H1 (cell line): ENCODE results near the gene CBARP. TPM values are rescaled to one million over a fixed set of nuclear protein-coding genes. Genes with fewer than 3 reads are reported as not detected.

Experiments used
- ATF2 ChIP-seq: IDR thresholded peaks from 2 replicates; pipeline ENCODE4 v1.6.1; 2012; ENCODE audit warnings: low read length, inconsistent platforms
- BRCA1 ChIP-seq: IDR thresholded peaks from 2 replicates; pipeline ENCODE4 v1.6.1; 2012; ENCODE audit warnings: low read depth, low read length, improper control_type of control experiment
- EGR1 ChIP-seq: IDR thresholded peaks from 2 replicates; pipeline ENCODE4 v1.6.1; 2011; ENCODE audit warnings: low read depth, low read length, borderline replicate concordance
- FOSL1 ChIP-seq: IDR thresholded peaks from 2 replicates; pipeline ENCODE4 v1.6.1; 2011; ENCODE audit warnings: mild to moderate bottlenecking, low read depth, low read length, moderate library complexity; ENCODE audit not compliant: insufficient read depth
- HDAC2 ChIP-seq, 2 experiments: fragments of 300-600 bp in 1 of 2; sonication (generic) in 1 of 2; IDR thresholded peaks; 2 replicates each; pipeline ENCODE4 v1.6.1; 2011 to 2012; ENCODE audit warnings: low read depth in 2 of 2, low read length in 2 of 2, mild to moderate bottlenecking in 2 of 2, moderate library complexity in 2 of 2, borderline replicate concordance in 1 of 2, inconsistent platforms in 1 of 2
- RNF2 ChIP-seq: fragments of 200-900, 300-1000 bp; sonication (generic); IDR thresholded peaks from 2 replicates; pipeline ENCODE4 v1.7.1; 2016; ENCODE audit warnings: borderline replicate concordance, low read depth, mild to moderate bottlenecking, antibody characterized with exemption, low read length; ENCODE audit not compliant: poor library complexity, severe bottlenecking; ENCODE audit errors: missing control alignments
- RXRA ChIP-seq: IDR thresholded peaks from 2 replicates; pipeline ENCODE4 v1.6.1; 2011; ENCODE audit warnings: low read depth, mild to moderate bottlenecking, low read length, moderate library complexity; ENCODE audit not compliant: insufficient read depth
- polyA plus RNA-seq, 7 experiments: library from polyadenylated mRNA; depleted of rRNA in 3 of 7; stranded (reverse) in 5 of 7; unstranded in 2 of 7; fragments of >200 nt in 5 of 7; fragments of 200-250 nt in 2 of 7; gene quantifications; 1 replicate in 5 of 7; 2 replicates in 1 of 7; 4 replicates in 1 of 7; pipeline versions ENCODE4 v1.2.1 to v1.2.3, GENCODE V29; 2011 to 2013; ENCODE audit warnings: missing spikeins in 2 of 7, mixed read lengths in 2 of 7
- total RNA-seq: library from RNA; stranded (reverse); fragmentation: NEBNext Ultra II Directional; extraction: Animal tissue kit (Norgen Biotek cat#: 25700); gene quantifications from 2 replicates; pipeline ENCODE4 v1.2.1, GENCODE V29; 2021

Gene CBARP
- total and polyA plus RNA-seq, 2 of the 8 experiments (the other 6 are each of a cell fraction or from before 2014, with no cell fraction given) = 4.9 to 14.7 TPM

- no peak for TF ChIP-seq ATF2
- no peak for TF ChIP-seq BRCA1
- no peak for TF ChIP-seq RNF2
- no peak for TF ChIP-seq EGR1
- TF ChIP-seq FOSL1 = no peak
- TF ChIP-seq RXRA = no peak
- TF ChIP-seq HDAC2 (IDR thresholded peaks at IDR 0.05; ENCODE audit: borderline replicate concordance in 1 of 2, low read depth in 2 of 2, low read length in 2 of 2) = no peak
Measured at GRCh38 chr19:1189419-1189818, 48.4 kb downstream of the CBARP start (continued).
